ENCODE measurements around the gene C2orf78.
"Not testable (repeated sequence)": the region's sequence is repeated elsewhere in the genome, so short reads cannot be mapped to it uniquely, and the experiment has no call there.

Gene C2orf78

GRCh38 chr2:73783883-73784282, at the start of gene C2orf78:
Gene C2orf78 (plus strand): TSS chr2:73784183. CDS start chr2:73784310, 127 bp downstream.
- not testable (repeated sequence) for DNase-seq

- no peak for DNase-seq
These were observed 47.6 kb upstream of the C2orf78 start for GRCh38 chr2:73736378-73736777.

GRCh38 chr2:73736855-73737779, 46.9 kb upstream of the C2orf78 start, which contains the start of gene TPRKB:
Gene TPRKB (minus strand): TSS chr2:73737345. CDS start chr2:73734569, 2,776 bp downstream.
- DNase-seq, result peak; percentile 90

- no peak for DNase-seq
These were observed 44.9 kb upstream of the C2orf78 start for GRCh38 chr2:73739101-73739500.

GRCh38 chr2:73740767-73741166, 43.2 kb upstream of the C2orf78 start:
- no peak for DNase-seq

GRCh38 chr2:73746015-73746876, 37.7 kb upstream of the C2orf78 start:
- no peak for DNase-seq

GRCh38 chr2:73746877-73747208, 37.1 kb upstream of the C2orf78 start:
- DNase-seq, result no peak

GRCh38 chr2:73749314-73749713, 34.7 kb upstream of the C2orf78 start:
- peak; percentile 30 for DNase-seq

GRCh38 chr2:73754332-73754731, 29.7 kb upstream of the C2orf78 start:
- not testable (repeated sequence) for DNase-seq

GRCh38 chr2:73759285-73759764, 24.7 kb upstream of the C2orf78 start:
- no peak for DNase-seq

GRCh38 chr2:73759904-73760303, 24.1 kb upstream of the C2orf78 start:
- DNase-seq, result no peak

GRCh38 chr2:73762571-73762970, 21.4 kb upstream of the C2orf78 start:
- no peak for DNase-seq

- DNase-seq, result no peak
These were observed 19.0 kb upstream of the C2orf78 start for GRCh38 chr2:73764945-73765344.

- DNase-seq, result no peak
These were observed 17.6 kb upstream of the C2orf78 start for GRCh38 chr2:73766349-73766748.

GRCh38 chr2:73766994-73767393, 17.0 kb upstream of the C2orf78 start:
- DNase-seq, result no peak

GRCh38 chr2:73770725-73771124, 13.3 kb upstream of the C2orf78 start:
- DNase-seq, result no peak

- DNase-seq, result no peak
These were observed 11.2 kb upstream of the C2orf78 start for GRCh38 chr2:73772819-73773218.

- no peak for DNase-seq
These were observed 7.6 kb upstream of the C2orf78 start for GRCh38 chr2:73776381-73776780.

- no peak for DNase-seq
These were observed 7.0 kb upstream of the C2orf78 start for GRCh38 chr2:73776869-73777519.

GRCh38 chr2:73778867-73779466, 5.0 kb upstream of the C2orf78 start:
- not testable (repeated sequence) for DNase-seq

GRCh38 chr2:73779467-73780236, 4.3 kb upstream of the C2orf78 start, which contains the start of gene DUSP11:
Gene DUSP11 (minus strand): TSS chr2:73780103. CDS start chr2:73779974, 129 bp downstream.
- DNase-seq, result peak; percentile 84

GRCh38 chr2:73780237-73780582, 3.8 kb upstream of the C2orf78 start:
- no peak for DNase-seq
